ENCODE measurements around the gene STAT1.

The STAT1 gene

GRCh38 chr2:191018048-191018447 lies 4.1 kb upstream of the STAT1 start:
- Histone ChIP-seq H3K9ac (ENCODE audit: low read length) (no peak overlapping the region), H3K27ac (ENCODE audit: low read depth, low read length, poor library complexity, severe bottlenecking) (no peak overlapping the region), H3K27me3 (ENCODE audit: insufficient read depth, low read length) (no peaks in the 10 kb centered on the region), H2AFZ (ENCODE audit: low read length) (no peak overlapping the region), H3F3A (ENCODE audit: insufficient read depth, low read length) (no peaks in the 10 kb centered on the region), H3K9me3 (ENCODE audit: low read length) (no peaks in the 10 kb centered on the region), H3K4me2 (ENCODE audit: low read length) (no peak overlapping the region), H3K9me2 (ENCODE audit: low read depth, low read length) (no peaks in the 10 kb centered on the region), H3K79me2 (ENCODE audit: insufficient read depth, low read length) (no peaks in the 10 kb centered on the region), H3K36me3 (ENCODE audit: insufficient read depth, low read length) (no peaks in the 10 kb centered on the region; the same call in 1 of the 2 replicates), H3K4me3 (ENCODE audit: low read depth, low read length, poor library complexity, severe bottlenecking) (no peak overlapping the region), H3K4me1 (ENCODE audit: insufficient read depth, low read length, severe bottlenecking) (peaks cover 30% of the 10 kb centered on the region), H4K20me1 (ENCODE audit: insufficient read depth, low read length) (no peaks in the 10 kb centered on the region)
- no peak for TF ChIP-seq CTCF (IDR thresholded peaks at IDR 0.05; ENCODE audit: low read length)
- no peak for TF ChIP-seq EZH2 (IDR thresholded peaks at IDR 0.05; ENCODE audit: borderline replicate concordance, low read length)

- TF ChIP-seq CTCF (IDR thresholded peaks at IDR 0.05; ENCODE audit: low read length) (no peak), EZH2 (IDR thresholded peaks at IDR 0.05; ENCODE audit: borderline replicate concordance, low read length) (no peak)
- Histone ChIP-seq H3K27ac (ENCODE audit: low read depth, low read length, poor library complexity, severe bottlenecking) (no peak overlapping the region), H3K9me2 (ENCODE audit: low read depth, low read length) (no peaks in the 10 kb centered on the region)
Observed at GRCh38 chr2:191015831-191016230, 1.9 kb upstream of the STAT1 start.

GRCh38 chr2:191015239-191015638 lies 1.3 kb upstream of the STAT1 start:
- Histone ChIP-seq H2AFZ (ENCODE audit: low read length) (no peak overlapping the region), H3K9me2 (ENCODE audit: low read depth, low read length) (no peaks in the 10 kb centered on the region), H3F3A (ENCODE audit: insufficient read depth, low read length) (no peaks in the 10 kb centered on the region), H3K27ac (ENCODE audit: low read depth, low read length, poor library complexity, severe bottlenecking) (no peak overlapping the region), H3K9me3 (ENCODE audit: low read length) (no peaks in the 10 kb centered on the region), H3K36me3 (ENCODE audit: insufficient read depth, low read length) (peaks cover 7% of the 10 kb centered on the region), H3K79me2 (ENCODE audit: insufficient read depth, low read length) (no peaks in the 10 kb centered on the region), H3K27me3 (ENCODE audit: insufficient read depth, low read length) (no peaks in the 10 kb centered on the region), H3K4me3 (ENCODE audit: low read depth, low read length, poor library complexity, severe bottlenecking) (no peak overlapping the region), H4K20me1 (ENCODE audit: insufficient read depth, low read length) (no peaks in the 10 kb centered on the region), H3K9ac (ENCODE audit: low read length) (no peak overlapping the region), H3K4me1 (ENCODE audit: insufficient read depth, low read length, severe bottlenecking) (peaks cover 26% of the 10 kb centered on the region), H3K4me2 (ENCODE audit: low read length) (no peak overlapping the region)
- TF ChIP-seq EZH2 (IDR thresholded peaks at IDR 0.05; ENCODE audit: borderline replicate concordance, low read length) (no peak), CTCF (IDR thresholded peaks at IDR 0.05; ENCODE audit: low read length) (no peak)

More at GRCh38 chr2:191015831-191016230, 1.9 kb upstream of the STAT1 start:
- Histone ChIP-seq H3K9ac (ENCODE audit: low read length) (no peak overlapping the region), H2AFZ (ENCODE audit: low read length) (no peak overlapping the region), H3K4me2 (ENCODE audit: low read length) (no peak overlapping the region), H3K36me3 (ENCODE audit: insufficient read depth, low read length) (peaks cover 6% of the 10 kb centered on the region), H3K9me3 (ENCODE audit: low read length) (no peaks in the 10 kb centered on the region), H4K20me1 (ENCODE audit: insufficient read depth, low read length) (no peaks in the 10 kb centered on the region), H3K4me3 (ENCODE audit: low read depth, low read length, poor library complexity, severe bottlenecking) (no peak overlapping the region), H3F3A (ENCODE audit: insufficient read depth, low read length) (no peaks in the 10 kb centered on the region), H3K27me3 (ENCODE audit: insufficient read depth, low read length) (no peaks in the 10 kb centered on the region), H3K79me2 (ENCODE audit: insufficient read depth, low read length) (no peaks in the 10 kb centered on the region), H3K4me1 (ENCODE audit: insufficient read depth, low read length, severe bottlenecking) (peaks cover 28% of the 10 kb centered on the region)

All from OCI-LY1 (cell line).